LoVo (cell line): ENCODE data around the gene SEM1.
"Not testable (repeated sequence)": the region's sequence is repeated elsewhere in the genome, so short reads cannot be mapped to it uniquely, and the experiment has no call there.

Experiments
- DNase-seq: peaks from one replicate; pipeline ENCODE4 v3.0.0-alpha.2; 2016; ENCODE audit warnings: low spot score

SEM1 gene

DNA sequence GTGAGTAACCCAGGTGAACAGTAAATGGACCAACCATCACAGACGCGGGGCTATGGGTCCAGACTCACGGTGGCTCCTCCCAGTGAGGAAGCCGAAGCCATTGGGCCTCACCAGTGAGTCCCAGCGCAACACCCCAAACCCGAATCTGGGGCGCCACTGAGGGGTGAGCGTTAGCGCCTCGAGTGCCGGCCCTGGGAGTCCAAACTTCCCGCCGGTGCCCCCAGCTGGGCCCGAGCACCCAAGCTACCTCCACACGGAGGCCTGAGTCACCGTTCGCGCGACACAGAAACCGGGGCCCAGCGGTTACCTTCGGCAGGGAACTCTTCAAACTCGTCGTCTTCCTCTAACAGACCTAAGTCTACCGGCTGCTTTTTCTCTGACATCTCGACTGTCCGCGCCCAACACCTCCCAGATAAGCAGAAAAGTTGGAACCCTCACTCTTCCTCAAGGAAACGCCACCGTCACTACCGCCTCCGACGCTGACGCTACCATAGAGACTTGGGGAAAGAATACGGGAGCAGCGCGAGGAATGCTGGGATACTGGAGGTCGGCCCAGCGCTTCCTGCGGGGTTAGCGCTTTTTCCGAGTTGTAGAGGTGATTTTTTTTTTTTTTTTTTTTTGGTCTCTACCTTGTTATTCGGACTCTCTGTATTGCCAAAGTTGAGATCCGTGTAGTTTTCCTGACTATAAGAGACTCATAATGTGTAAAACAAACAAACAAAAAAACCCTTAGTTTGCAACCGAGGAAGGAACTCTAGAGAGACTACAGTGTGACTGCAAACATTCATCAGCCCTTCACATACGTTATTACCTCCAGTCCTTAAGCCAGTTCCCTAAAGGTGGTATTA, at the start of gene SEM1:
TSS of gene SEM1 (minus strand) at position 466 of the 848 bp plus-strand sequence. CDS start at position 383, 83 bp downstream.
- peak; percentile 92 for DNase-seq

DNA sequence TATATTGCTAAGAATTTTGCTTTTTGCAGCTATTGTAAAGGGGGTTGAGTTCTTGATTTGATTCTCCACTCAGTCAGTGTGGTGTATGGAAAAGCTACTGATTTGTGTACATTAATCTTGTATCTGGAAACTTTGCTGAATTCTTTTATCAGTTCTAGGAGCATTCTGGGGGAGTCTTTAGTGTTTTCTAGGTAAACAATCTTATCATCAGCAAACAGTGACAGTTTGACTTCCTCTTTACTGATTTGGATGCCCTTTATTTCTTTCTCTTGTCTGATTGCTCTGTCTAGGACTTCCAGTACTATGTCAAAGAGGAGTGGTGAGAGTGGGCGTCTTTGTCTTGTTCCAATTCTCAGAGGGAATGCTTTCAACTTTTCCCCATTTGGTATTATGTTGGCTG, 48.2 kb upstream of the SEM1 start:
- DNase-seq = not testable (repeated sequence)

DNA sequence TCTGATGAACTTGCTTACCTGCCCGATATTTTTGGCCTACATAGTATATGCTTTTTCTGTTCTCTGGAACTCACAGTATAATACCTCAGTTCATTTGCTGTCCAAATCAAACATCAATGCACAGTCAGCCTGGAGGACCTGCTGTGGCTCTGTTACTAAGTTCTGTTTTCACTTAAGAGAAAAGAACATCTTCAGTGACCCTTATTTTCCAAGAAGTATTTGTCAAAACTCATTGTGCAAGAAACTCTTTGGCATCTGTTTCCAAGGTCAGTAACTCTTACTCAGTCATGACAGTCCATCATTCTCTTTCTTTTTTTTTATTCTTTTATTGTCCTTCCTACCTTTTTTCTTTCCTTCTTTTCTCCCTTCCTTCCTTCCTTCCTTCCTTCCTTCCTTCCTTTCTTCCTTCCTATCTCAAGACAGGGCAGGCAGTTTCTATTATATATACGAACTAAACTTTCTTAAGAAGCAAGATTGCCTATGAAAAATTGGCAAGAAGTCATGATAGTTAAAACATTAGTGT, 37.8 kb upstream of the SEM1 start:
- no peak for DNase-seq

DNA sequence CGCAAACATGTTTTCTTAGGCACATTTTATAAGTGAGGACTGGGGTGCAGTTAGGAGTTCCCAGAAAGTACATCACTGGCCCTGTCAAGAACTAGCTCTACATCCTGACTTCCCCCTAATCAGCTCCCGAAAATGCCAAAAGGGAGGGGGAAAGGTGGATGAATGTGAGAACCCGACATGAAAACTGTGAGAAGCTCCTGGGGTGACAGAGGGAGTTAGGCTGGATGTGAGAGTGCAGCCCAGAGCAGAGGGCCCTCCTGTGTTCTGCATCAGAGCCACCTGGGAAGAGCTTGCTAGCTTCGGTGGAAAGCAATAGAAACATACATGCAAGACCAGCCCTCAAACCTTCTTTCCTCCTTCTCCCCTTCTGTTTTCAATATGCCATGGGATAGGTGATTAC, 30.5 kb upstream of the SEM1 start:
- no peak for DNase-seq

DNA sequence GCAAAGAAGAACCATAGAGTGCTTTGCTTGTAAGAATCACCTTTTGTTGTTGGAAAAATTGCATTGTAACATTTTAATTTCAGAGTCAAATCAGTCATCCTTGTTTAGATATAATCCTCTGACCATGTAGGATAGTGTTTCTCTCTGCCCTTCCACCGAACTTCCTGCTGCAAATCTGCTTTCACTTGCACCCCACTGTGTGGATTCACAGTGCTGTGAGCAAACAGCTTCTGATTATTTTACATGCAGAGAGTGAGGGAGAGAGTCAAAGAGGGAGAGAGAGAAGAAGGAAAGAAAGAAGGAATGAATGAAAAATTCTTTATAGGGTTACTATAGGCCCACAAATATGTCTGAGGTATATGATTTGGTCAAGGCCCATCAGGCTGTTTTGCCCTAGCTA, 30.0 kb upstream of the SEM1 start:
- no peak for DNase-seq

DNA sequence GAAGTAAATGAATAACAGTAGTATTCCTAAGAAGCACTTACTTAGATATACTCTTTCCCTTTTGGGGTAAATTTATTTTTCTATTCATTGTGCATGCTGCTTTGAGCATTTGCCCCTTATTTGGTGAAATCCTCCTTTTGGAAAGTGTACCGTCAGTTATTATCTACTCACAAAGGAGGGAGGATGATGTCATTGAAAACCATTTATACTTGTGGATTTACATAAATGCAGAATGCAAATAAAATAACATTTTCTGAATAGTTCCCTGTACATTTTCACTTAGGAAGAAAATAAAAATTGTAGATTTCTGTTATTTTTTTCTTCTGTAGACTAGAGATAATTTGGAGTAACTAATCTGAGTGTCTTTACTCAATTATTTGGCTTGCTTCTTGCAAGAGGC, 29.5 kb upstream of the SEM1 start:
- DNase-seq = no peak

DNA sequence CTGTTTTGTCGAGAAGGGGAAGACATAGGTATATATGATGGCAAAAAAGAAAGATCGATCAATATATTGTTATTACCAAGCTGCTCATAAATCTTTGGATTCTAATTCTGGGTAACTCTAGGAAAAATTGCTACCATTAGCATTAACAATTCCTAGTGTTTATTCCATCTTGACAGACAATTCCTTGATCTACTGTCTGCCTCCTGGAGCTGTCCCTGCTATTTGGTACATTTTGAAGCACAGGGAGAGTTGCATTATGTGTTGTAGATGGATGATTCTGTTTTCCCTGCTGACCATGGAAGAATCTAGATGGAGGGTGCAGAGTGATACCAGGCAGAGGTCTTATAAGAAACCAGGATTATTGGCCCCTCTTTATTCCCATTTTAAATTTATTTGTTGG, 29.1 kb upstream of the SEM1 start:
- DNase-seq = no peak

DNA sequence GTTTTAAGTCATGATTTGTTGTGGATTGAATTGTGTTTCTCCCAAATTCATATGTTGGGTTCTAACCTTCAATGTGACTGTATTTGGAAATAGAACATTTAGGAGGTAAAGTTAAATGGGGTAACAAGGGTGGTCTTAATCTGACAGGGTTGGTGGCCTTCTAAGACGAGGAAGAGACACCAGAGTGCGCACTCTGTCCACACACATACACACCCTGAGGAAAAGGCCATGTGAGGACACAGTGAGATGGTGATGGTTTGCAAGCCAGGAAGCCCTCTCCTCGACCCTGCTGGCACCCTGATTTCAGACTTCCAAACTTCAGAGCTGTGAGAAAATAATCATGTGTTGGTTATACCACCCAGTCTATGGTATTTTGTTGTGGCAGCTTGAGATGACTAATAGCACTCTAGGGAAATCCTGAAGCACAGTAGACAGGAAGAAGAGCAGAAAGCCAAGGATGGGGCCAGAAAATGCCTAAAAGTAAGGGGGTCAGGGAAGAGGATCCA, 28.0 kb upstream of the SEM1 start:
- DNase-seq = no peak

DNA sequence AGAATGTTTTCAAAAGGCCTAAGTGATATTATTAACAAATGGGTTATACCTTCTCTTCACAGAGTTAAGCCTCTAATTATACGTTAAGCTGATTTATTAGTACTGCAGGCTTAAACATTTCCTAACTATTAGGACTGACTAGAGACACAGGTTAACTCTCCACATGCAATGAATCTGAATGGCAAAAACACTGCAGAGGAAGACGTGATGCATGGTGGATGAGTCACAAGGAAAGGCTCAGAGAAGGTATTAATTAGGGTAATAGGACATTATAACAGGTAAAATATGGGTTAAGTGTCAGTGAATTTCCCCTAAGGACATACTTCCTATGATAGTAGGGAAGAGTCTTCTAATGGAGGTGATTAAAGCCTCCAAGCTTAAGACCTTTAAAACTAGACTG, 24.7 kb upstream of the SEM1 start:
- DNase-seq = no peak

DNA sequence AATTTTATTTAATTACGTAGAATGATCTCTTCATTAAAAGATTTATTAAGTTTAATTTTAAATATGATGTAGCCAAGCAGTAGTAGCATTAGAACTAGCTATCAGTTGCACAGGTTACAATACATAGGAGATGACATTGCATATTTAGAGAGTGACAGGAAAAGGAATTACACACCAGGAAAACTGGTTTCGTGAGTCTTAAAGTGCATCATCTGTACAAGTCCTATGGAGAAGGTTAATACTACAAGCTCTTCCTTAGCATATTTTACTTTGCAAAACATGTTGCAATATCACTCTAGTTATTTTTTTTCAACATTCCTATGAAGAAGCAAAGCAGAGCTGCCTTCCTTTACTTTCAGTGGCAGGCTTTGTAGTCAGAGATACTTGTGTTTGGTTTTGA, 20.2 kb upstream of the SEM1 start:
- no peak for DNase-seq

DNA sequence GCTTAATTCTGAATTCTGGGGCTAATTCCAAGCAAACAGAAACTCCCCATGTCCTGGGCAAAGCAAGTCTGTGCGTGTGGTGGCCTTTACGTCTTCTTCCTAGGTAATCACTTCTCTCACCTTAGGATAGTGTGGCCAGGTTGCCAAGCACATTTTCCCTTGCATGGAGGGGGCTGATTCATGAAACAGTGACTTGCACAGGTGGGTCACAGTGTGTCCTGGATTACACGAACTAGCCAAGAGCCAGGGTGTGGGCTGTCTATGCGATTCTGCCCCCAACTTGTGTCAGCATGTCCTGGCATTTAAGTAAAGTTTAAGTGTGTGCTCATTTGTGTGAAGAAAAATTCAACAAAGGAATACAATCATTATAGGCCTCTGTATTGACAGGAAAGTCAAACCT, 18.5 kb upstream of the SEM1 start:
- DNase-seq = no peak

DNA sequence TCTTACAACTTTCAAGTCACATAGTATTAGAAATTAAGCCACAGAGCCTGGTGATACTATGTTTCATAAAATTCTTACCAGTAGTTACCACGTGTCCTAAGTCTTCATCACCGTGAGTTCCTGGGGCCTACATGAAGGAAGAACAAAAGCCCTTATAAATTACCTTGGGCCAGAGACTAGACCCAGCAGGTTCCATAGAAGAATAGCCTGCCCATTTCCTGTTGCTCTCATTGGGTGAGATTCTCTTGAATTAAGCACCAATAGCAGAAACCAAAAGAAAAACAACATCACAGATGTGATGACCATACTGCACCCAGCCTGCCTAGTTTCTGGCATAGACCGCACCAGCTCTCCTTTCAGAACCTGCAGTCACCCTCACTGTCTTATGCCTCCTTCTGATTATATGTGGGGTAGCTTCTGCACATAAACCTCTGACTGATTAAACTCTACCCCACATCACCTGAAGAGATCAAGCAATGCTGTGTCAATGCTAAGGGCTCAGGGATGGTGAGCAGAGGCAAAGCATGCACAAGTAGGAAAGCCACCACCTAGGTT, 18.0 kb upstream of the SEM1 start:
- no peak for DNase-seq

DNA sequence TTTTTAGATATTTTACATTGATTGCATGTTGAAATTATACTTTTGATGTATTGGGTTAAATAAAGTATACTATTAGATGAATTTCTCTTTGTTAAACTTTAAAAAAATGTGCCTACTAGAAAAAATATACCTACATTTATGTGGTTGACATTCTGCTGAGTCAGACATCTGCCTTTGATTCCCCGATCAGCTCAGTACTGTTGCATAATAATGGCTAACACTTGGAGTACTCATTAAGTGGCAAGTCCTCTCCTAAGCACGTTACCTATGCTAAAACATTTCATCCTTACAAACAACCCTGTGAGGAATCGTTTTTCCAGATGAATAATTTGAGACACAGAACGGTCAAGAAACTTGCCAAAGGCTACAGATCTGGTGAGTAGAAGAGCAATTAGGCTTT, 14.0 kb upstream of the SEM1 start:
- no peak for DNase-seq

DNA sequence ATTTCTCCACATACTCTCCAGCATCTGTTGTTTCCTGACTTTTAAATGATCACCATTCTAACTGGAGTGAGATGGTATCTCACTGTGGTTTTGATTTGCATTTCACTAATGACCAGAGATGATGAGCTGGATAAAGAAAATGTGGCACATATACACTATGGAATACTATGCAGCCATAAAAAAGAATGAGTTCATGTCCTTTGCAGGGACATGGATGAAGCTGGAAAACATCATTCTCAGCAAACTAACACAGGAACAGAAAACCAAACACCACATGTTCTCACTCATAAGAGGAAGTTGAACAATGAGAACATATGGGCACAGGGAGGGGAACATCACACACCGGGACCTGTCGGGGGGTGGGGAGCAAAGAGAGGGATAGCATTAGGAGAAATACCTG, 13.3 kb upstream of the SEM1 start:
- DNase-seq = not testable (repeated sequence)

DNA sequence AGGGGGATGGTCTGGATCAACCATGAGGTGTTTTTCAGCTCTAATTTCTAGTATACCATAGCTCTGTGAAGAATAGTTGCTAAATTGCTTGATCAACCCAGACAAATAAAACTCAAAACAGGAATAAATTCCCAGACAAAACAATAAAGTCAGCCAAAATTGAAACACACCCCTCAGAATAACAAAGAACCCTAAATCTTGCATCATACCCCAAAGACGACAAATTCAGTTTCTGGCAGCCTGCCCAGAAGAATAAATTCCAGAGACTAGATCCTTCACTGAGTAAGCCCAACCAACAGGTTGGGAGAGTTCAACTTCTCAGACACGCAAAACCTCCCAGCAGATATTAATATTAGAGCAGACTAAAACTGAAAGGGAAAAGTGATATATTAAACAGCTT, 11.2 kb upstream of the SEM1 start:
- DNase-seq = no peak

DNA sequence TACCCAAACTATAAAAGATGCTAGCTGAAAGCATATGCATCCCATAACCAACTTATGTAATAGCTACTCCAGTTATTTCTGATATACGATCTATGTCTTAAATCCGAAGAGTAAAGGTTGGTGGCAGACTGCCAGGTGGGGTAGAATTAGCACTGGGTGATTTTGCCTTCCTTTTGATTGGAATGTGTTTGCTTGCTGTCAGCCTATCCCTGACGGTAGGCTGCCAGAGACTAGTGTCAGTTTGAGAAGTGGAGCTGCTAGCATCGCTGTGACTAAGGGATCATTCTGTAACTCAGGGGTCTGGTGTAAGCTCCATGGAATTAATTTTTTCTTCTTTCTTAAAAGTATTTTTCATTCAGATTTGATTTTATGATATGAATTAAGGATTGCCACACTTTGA, 9.5 kb upstream of the SEM1 start:
- DNase-seq = no peak

DNA sequence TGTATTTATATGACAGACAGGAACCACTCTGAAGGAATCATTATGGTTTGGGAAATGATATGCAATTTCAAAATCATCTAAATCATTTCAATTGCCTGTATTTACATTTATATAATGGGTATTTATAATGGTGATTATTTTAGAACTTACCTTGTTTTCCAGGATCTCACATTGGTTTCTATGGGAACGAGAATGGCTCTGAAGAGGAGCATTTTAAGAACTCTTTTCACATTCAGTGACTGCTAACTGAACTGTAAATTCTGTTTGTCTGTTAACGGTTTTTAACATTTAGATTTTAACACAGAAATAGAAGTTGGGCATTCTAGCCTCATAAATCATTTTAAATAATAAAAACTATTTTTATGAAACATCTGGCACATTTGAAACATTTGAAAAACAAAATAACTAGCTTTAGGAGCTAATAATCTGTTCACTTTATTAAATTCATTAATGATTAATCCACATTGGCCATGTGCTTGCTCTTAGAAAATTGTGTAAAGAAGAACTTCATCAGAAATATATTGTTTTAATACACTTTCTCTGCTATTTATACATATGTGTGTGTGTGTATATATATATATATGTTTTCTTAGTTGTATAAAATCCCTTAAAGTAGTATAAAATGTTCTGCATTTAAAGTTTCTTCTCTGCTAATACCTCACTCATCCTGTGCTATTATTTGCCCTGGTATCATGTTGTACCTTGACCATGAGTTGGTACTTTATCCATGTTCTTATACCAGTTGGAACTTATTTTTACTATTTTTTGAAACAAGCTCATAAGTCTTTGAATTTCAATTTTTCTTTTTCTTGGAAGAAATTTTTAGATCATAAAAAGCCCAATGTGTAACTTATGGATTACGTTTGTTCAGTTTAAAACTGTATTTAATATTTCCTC, 8.7 kb upstream of the SEM1 start:
- DNase-seq = no peak

DNA sequence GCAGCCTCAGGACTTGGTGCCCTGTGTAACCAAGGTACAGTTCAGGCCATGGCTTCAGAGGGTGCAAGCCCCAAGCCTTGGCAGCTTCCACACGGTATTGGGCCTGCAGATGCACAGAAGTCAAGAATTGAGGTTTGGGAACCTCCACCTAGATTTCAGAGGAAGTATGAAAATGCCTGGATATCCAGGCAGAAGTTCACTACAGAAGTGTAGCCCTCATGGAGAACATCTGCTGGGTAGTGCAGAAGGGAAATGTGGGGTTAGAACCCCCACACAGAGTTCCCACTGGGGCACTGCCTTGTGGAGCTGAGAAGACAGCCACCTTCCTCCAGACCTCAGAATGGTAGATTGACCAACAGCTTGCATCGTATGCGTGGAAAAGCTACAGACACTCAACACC, 3.4 kb upstream of the SEM1 start:
- no peak for DNase-seq

DNA sequence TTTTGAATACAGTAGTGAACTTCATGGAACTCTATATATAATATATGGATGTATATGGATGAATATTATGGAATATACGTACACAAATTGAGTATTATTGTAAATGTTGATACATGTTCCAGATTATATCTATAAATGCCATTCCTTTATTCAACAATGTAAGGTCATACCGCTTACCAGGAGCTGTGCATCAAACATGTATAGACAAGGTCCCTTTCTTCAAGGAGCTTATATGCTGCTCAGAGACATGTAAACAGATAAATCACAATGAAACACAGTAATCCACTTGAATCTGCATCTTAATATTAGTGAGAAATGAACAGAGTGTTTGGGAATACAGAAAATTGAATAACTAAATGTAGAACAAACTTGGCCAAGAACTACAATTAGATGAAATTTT, 898 bp upstream of the SEM1 start:
- no peak for DNase-seq

DNA sequence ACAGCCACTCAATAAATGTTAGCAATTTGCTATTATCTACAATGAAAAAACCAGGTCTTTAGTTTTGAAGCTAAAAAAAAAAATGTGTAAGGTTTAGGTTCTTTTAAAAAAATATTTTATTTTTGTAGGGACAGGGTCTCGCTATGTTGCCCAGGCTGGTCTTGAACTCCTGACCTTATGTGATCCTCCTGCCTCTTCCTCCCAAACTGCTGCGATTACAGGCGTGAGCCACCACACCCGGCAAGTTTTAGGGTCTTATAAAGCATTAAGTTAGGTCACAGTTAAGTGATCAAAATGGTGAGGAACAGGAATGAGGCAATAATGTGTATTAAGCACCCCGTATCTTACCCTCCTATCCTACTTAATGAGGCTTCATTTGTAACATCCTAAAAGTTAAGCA, 774 bp downstream of the SEM1 start:
- DNase-seq = no peak

DNA sequence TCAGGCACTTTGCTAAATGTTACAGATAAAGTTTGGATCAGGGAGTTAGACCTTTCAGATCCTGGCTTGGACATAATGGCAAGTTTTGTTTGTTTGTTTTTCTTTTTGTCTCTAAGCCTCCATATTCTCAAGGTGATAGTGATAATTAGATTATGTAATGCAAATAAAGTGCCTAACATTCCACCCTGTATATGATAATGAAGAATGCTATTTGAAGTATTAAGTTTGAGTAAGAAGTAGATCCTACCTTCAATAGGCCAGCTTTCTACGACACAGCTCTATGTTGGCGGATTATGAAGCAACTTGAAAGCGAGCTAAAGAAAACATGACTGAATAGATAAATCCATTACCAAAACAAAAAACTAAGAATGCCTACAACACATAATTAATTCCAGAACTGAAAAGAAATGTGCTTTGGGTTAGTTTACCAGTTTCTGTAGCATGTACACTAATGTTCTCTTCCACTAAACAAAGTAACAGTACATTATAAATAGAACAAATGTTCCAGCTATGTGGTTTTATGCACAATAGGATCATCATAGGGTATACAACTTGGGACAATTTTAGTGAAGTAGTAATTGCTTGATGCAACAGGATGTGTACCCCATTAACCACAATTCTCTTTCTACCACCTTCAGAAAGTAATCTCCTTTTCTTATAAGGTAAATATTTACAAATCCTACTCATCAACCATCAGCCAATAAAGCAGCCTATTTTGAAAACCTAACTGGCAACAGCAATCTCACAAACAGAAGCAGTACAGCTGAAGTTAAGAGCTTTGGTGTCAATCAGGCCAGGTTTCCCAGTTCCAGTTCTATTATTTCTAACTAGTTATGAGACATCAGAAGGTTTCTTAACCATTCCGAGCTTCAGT, 1.5 kb downstream of the SEM1 start:
- no peak for DNase-seq

DNA sequence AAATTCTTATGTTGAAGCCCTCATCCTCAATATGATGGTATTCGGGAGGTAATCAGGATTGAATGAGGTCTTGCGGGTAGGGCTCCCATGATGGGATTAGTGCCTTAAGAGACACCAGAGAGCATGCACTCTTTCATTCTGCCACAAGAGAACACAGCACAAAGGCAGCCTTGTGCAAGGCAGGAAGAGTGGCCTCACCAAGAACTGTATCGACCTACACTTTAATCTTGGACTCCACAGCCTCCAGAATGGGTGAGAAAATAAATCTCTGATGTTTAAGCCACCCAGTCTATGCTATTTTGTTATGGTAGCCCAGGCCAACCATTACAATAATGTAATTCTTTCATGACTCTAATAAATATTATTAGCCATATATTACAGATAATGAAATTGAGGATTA, 8.4 kb downstream of the SEM1 start:
- no peak for DNase-seq
